HG02852 (cell line): ENCODE data around the gene EIF3L.
"Not testable (repeated sequence)": the region's sequence is repeated elsewhere in the genome, so short reads cannot be mapped to it uniquely, and the experiment has no call there.

Experiments used
- ATAC-seq: cut with Tn5 transposase; IDR thresholded peaks from one replicate; pipeline ENCODE4 v1.9.1; 2021; ENCODE audit warnings: mild to moderate bottlenecking, moderate library complexity; ENCODE audit not compliant: unreplicated experiment

Gene EIF3L

GRCh38 chr22:37849089-37849751 lies at the start of gene EIF3L:
TSS of gene EIF3L (plus strand) at chr22:37849419. CDS start at chr22:37849450, 31 bp downstream.
- ATAC-seq = peak; percentile 60

DNA sequence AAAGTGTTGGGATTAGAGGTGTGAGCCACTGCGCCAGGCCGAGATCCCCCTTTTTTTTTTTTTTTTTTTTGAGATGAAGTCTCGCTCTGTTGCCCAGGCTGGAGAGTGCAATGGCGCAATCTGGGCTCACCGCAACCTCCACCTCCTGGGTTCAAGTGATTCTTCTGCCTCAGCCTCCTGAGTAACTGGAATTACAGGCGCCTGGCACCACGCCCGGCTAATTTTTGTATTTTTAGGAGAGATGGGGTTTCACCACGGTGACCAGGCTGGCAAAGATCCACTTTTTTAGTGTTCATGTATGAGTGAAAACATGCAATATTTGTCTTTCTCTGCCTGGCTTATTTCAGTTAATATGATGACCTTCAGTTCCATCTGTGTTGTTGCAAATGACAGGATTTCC lies 49.2 kb upstream of the EIF3L start:
- not testable (repeated sequence) for ATAC-seq

GRCh38 chr22:37801946-37802309 lies 47.3 kb upstream of the EIF3L start:
- no peak for ATAC-seq

DNA sequence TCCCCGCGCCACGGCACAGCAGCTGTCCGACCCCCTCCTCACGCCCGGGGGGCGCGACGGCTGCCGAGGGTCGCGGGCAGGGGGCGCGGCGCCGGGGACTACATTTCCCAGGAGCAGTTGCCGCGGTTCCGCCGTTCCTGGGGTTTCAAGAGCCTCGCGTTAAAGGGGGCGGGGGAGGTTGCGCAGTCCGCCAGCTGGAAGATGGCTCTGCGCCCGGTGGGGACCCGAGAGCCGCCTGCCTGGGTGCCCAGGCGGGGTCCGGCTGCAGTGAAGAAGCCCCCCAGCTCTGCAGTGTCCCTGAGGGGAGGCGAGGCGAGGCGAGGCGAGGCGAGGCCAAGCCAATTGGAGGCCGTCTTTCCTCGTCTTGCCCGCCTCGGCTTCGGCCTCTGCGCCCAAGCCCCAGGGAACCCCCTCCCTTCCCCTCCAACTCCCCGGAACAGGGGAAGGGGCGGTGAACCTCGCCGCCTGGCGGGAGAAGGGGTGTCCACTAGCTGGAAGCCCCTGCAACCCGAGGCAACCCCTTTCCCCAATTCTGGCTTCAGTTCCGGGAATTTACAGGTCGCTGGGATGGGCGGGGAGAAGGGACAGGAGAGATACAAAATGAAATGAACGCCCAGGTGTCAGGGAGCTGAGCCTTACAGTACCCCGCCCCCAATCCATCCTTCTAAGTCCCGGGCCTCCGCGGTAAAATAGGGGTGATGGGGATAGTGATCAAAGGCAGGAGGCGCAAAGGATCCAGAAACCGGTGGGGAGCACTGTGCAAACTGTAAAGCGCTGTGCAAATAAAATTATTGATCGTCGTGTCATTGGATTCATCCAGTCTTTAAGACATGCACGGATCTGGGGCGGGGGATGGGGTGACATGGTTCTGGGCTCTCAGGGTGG lies 46.7 kb upstream of the EIF3L start:
- no peak for ATAC-seq

- no peak for ATAC-seq
Measured at GRCh38 chr22:37803195-37803638, 46.0 kb upstream of the EIF3L start.

- ATAC-seq = no peak
Measured at GRCh38 chr22:37803639-37804351, 45.4 kb upstream of the EIF3L start.

DNA sequence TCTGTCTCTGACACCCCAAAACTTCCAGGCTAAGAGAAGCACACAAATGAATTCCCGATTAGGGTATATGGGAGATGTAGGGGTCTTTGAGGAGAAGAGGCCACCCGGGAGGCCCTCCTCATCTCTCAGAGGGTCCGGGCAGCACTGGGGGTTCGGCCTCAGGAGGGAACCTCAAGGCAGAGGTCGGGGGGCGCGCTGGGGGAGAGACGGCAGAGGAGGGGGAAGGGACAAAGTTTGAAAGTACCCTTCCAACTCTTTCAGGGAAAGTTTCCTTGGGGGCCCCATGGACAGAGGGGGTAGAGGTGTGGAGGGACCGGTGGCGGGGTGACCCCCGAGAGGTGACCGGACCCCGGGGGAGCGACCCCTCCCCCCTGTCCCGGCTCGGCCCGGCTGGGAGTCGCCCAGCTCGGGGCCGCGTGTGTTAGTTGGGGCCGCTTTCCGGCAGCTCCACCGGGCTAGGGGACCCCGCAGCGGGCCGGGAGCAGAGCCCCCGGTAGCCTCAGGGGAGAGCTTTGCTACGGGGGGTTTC lies 44.8 kb upstream of the EIF3L start:
- ATAC-seq = no peak

DNA sequence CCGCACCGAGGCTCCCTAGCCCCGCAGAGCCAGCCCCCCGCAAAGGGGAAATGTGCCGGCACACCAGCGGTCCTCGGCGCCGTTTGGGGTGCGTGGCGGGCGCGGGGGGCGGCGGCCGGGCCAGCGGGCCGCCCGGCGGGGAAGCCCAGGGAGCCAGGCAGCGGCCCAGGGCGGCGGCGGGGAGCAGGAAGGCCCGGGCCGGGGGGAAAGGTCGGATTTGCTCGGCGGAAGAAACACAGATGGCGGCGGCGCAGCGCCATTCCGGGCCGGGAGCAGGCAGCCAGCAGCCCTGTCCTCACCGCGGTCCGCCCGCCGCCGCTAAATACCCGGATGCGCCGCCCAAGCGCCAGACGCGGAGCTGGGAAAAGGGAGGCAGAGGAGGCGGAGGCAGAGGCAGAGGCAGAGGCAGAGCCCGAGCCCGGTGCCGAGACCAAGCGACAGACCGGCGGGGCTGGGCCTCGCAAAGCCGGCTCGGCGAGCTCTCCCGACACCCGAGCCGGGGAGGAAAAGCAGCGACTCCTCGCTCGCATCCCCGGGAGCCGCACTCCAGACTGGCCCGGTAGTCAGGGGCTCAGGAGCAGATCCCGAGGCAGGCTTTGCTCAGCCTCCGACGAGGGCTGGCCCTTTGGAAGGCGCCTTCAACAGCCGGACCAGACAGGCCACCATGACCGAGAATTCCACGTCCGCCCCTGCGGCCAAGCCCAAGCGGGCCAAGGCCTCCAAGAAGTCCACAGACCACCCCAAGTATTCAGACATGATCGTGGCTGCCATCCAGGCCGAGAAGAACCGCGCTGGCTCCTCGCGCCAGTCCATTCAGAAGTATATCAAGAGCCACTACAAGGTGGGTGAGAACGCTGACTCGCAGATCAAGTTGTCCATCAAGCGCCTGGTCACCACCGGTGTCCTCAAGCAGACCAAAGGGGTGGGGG lies 44.1 kb upstream of the EIF3L start:
- no peak for ATAC-seq

DNA sequence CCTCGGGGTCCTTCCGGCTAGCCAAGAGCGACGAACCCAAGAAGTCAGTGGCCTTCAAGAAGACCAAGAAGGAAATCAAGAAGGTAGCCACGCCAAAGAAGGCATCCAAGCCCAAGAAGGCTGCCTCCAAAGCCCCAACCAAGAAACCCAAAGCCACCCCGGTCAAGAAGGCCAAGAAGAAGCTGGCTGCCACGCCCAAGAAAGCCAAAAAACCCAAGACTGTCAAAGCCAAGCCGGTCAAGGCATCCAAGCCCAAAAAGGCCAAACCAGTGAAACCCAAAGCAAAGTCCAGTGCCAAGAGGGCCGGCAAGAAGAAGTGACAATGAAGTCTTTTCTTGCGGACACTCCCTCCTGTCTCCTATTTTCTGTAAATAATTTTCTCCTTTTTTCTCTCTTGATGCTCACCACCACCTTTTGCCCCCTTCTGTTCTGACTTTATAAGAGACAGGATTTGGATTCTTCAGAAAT lies 43.4 kb upstream of the EIF3L start:
- no peak for ATAC-seq

DNA sequence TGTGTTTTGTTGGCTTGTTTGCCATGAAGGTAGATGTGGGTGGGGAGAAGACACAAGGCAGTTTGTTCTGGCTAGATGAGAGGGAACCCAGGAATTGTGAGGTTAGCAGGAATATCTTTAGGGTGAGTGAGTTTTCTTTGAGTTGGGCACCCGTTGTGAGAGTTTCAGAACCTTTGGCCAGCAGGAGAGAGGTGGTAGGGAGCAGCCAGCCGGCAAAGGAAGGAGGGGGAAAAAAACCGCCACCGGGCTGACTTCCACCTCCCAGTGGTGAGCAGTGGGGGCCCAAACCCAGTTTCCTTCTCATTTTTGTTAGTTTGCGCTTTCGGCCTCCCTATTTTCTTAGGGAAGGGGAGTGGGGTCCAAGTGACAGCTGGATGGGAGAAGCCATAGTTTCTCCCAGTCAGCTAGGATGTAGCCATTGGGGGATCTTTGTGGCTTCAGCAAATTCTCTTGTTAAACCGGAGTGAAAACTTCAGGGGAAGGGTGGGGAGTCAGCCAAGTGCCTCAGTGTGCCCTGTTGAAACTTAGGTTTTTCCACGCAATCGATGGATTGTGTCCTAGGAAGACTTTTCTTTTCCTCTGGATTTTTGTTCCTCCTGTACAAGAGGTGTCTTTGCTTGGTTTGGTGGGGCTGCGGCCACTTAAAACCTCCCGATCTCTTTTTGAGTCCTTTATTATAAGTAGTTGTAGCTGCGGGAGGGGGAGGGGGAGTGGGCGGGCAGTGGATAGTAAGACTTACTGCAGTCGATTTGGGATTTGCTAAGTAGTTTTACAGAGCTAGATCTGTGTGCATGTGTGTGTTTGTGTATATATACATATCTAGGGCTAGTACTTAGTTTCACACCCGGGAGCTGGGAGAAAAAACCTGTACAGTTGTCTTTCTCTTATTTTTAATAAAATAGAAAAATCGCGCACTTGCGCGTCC lies 42.5 kb upstream of the EIF3L start:
- ATAC-seq = no peak

GRCh38 chr22:37807410-37808293 lies 41.6 kb upstream of the EIF3L start, which contains the start of gene GCAT:
TSS of gene GCAT (plus strand) at chr22:37807934. CDS start at chr22:37807968, 34 bp downstream.
- ATAC-seq = peak; percentile 86

DNA sequence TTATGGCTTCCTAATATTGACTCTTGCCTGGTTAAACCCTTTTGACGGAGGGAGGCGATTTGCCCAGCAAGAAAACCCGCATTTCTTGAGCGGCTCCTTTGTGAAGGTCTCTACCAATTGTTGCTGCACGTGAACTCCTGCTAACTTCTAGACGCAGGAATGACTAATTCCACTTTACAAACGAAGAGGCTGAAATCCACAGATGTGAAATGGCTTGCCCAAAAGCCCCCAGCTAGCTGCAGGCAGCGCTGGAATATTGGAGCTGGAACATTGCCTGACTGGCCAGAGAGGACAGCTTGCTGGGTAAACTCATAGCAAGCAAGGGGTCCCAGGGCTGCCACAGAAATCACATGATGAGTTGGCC lies 40.9 kb upstream of the EIF3L start:
- no peak for ATAC-seq

DNA sequence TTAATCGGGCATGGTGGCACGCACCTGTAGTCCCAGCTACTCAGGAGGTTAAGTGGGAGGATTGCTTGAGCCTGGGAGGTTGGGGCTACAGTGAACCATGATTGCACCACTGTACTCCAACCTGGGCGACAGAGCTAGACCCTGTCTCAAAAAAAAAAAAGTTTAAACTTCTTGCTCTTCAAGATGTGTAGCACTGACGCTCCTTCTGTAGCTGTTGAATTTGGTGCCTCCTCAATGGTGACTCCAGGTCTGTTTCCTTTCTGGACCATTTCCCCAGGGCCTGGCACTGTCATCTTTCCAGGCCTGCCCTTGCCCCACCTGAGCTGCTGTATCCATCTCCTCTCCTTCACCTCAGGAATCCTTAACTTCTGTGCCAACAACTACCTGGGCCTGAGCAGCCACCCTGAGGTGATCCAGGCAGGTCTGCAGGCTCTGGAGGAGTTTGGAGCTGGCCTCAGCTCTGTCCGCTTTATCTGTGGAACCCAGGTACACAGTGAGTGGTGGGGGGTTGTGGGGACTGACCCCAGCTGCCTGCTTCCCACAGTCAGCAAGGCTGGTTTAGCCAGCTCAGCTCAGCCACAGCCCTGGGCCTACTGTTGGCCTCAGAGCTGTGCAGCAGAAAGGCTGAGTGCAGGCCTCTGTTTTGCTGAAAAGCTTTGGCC lies 39.4 kb upstream of the EIF3L start:
- no peak for ATAC-seq

DNA sequence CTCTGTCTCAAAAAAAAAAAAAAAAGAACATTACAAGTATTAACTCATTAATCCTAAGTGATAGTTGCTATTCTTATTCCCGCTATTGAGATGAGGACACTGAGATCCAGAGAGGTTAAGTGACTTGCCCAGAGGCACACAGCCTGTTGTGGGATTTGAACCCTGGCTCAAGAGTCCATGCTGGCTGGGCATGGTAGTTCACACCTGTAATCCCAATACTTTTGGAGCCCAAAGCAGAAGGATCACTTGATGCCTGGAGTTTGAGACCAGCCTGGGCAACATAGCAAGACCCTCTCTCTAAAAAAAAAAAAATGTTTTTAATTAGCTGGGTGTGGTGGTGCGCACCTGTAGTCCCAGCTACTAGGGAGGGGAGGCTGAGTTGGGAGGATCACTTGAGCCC lies 37.4 kb upstream of the EIF3L start:
- no peak for ATAC-seq

- ATAC-seq = no peak
Measured at GRCh38 chr22:37812869-37813678, 36.1 kb upstream of the EIF3L start.

DNA sequence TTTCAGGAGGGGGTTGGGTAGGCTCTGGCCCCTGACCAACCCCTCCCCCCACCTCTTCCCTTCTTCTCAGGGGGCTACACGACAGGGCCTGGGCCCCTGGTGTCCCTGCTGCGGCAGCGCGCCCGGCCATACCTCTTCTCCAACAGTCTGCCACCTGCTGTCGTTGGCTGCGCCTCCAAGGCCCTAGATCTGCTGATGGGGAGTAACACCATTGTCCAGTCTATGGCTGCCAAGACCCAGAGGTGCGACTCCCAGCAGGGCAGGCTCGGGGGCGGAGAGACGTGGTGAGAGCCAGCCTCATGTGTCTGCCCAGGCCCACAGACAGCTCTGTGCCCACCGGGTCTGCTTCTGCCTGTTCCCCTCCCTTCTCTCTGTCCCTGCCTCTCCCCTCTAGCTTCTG lies 33.6 kb upstream of the EIF3L start:
- ATAC-seq = no peak
